Peyer's patch (tissue), 4 donors: ENCODE measurements around the gene TXNDC2. TPM values are rescaled to one million over a fixed set of nuclear protein-coding genes. Genes with fewer than 3 reads are reported as not detected.
"Not testable (repeated sequence)": the region's sequence is repeated elsewhere in the genome, so short reads cannot be mapped to it uniquely, and the experiment has no call there.

Source experiments
- DNase-seq, 3 donors: peaks; one replicate each; pipeline ENCODE4 v3.0.0-alpha.2; 2017 to 2019
- H3K27ac ChIP-seq, 4 donors: fragments of 200-600 bp; sonication (generic); one replicate each; pipeline ENCODE4 v1.5.1; 2016 to 2019
- H3K27me3 ChIP-seq, 2 donors: fragments of 200-600 bp; sonication (generic); one replicate each; pipeline ENCODE4 v1.5.1; 2019
- H3K36me3 ChIP-seq, 3 donors: fragments of 200-600 bp; sonication (generic); one replicate each; pipeline ENCODE4 v1.5.1; 2016 to 2019
- H3K4me1 ChIP-seq, 4 donors: fragments of 200-600 bp; sonication (generic); one replicate each; pipeline ENCODE4 v1.5.1; 2016 to 2019
- H3K4me3 ChIP-seq, 4 donors: fragments of 200-600 bp; sonication (generic); 1 replicate in 3 of 4; 2 replicates in 1 of 4; pipeline ENCODE4 v1.5.1; 2016 to 2019; ENCODE audit warnings: mild to moderate bottlenecking in 1 of 4
- H3K9me3 ChIP-seq, 4 donors: fragments of 200-600 bp; sonication (generic); one replicate each; pipeline ENCODE4 v1.5.1; 2016 to 2019; ENCODE audit warnings: mild to moderate bottlenecking in 1 of 4
- CTCF ChIP-seq, 6 experiments: fragments of 450-650 bp in 4 of 6; fragments of 200-600 bp in 2 of 6; sonication (generic) in 1 of 6; IDR thresholded peaks; one replicate each; pipeline ENCODE4 v1.5.1; 2017 to 2019; ENCODE audit warnings: antibody characterized with exemption in 6 of 6, mild to moderate bottlenecking in 3 of 6, moderate library complexity in 1 of 6
- POLR2A ChIP-seq, 2 donors: fragments of 450-650 bp; IDR thresholded peaks; one replicate each; pipeline ENCODE4 v1.5.1; 2017; ENCODE audit warnings: antibody characterized with exemption in 2 of 2, mild to moderate bottlenecking in 2 of 2, moderate library complexity in 2 of 2
- total RNA-seq, 4 donors: library from RNA; depleted of rRNA; stranded (reverse); fragments of >200 nt; gene quantifications; one replicate each; pipeline ENCODE4 v1.1.0, GENCODE V29; 2016

TXNDC2 gene
- total RNA-seq, 4 donors from 2014 or later, result not detected

DNA sequence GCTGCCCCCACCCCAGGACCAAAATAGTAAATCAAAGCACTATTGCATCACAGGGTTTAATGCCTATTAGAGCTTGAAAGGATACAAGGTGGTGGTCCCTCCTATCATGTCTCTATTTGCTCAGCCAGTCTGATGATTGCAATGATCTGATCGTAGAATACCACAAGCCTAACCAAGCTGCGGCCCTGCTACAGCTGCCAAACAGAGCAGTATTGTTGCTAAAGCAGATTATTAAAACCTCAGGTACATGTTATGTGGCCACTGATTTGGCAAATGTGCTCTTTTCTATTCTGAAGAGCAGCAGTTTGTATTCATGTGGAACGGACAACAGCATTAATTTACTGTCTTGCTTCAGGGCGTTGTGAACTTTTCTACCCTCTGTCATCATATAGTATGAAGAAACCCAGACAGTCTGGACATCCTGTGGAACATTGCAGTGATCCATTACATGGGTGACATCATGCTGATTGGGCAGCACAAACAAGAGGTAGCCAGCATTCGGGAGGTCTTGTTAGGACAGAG, 19.7 kb downstream of the TXNDC2 start:
- TF ChIP-seq POLR2A (IDR thresholded peaks at IDR 0.05) (no peak), CTCF (IDR thresholded peaks at IDR 0.05) (no peak)
- DNase-seq, result no peak
- Histone ChIP-seq H3K4me1 (no peaks in the 10 kb centered on the region), H3K9me3 (no peaks in the 10 kb centered on the region), H3K27ac (no peak overlapping the region), H3K36me3 (no peaks in the 10 kb centered on the region), H3K27me3 (no peaks in the 10 kb centered on the region), H3K4me3 (no peak overlapping the region)

DNA sequence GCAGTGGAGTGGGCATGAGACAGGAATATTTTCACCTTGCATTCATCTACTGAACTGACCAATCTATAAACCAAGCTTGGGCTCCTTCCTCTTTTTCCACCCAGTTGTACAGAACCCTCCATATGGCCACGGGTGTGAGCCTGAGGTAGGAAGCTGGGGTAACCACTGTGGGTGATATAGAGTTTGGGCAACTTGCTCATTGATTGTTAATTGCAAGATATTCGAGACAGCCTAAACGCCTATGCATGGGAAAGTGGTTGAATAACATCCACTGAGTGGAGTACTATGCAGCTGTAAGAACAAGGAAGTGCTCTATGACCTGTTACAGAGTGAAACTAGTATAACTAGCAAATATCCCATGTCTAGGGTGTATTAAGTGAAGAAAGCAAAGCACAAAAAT, 20.7 kb downstream of the TXNDC2 start:
- Histone ChIP-seq H3K9me3 (no peaks in the 10 kb centered on the region), H3K27ac (no peak overlapping the region), H3K27me3 (no peaks in the 10 kb centered on the region), H3K4me3 (no peak overlapping the region), H3K4me1 (no peaks in the 10 kb centered on the region), H3K36me3 (no peaks in the 10 kb centered on the region)
- no peak for DNase-seq
- TF ChIP-seq POLR2A (IDR thresholded peaks at IDR 0.05) (no peak), CTCF (IDR thresholded peaks at IDR 0.05) (no peak)

DNA sequence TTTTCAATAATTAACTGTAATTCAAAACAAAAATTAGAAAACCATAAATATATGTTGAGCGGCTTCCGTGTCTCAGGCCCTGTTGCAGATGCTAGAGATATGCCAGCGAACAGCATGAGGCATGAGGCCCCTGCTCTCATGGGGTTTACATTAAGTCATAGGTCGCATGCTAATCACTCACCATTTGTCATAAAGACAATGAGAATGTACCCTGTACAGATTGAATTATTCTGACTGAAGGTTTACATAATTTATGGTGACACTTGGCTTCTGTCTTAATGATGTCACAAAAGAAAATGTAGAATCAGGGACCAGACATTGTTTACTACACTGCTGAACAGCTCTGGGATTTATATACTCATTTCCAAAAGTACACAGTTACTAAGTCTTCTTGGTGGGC, 22.1 kb downstream of the TXNDC2 start:
- no peaks in the 10 kb centered on the region for H3K27me3 ChIP-seq
- no peak overlapping the region for H3K4me3 ChIP-seq
- DNase-seq, result no peak
- no peaks in the 10 kb centered on the region for H3K36me3 ChIP-seq
- H3K4me1 ChIP-seq, result no peaks in the 10 kb centered on the region
- H3K27ac ChIP-seq, result no peak overlapping the region
- no peaks in the 10 kb centered on the region for H3K9me3 ChIP-seq
- TF ChIP-seq POLR2A (IDR thresholded peaks at IDR 0.05) (no peak), CTCF (IDR thresholded peaks at IDR 0.05) (no peak)

DNA sequence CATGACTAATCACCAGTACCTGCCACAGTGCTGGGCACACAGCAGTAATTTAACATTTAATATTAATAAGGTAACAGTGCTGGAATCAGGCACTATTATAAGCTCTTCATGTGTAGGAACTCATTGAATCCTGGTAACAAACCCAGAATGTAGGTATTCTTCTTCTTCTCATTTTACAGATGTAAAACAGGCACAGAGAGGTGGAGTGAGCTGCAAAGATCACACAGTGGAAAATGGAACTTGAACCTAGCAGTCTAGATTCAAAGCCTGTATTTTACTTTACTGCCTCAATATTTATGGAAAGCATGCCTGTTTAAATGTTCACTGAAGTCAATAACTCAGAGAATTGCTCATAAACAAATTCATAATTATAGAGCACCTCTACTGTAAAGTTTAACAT, 24.3 kb downstream of the TXNDC2 start:
- no peak for TF ChIP-seq CTCF (IDR thresholded peaks at IDR 0.05)
- no peak for TF ChIP-seq POLR2A (IDR thresholded peaks at IDR 0.05)
- Histone ChIP-seq H3K36me3 (no peaks in the 10 kb centered on the region), H3K9me3 (no peaks in the 10 kb centered on the region), H3K4me3 (no peak overlapping the region), H3K27ac (no peak overlapping the region), H3K27me3 (no peaks in the 10 kb centered on the region), H3K4me1 (no peaks in the 10 kb centered on the region)
- no peak for DNase-seq

GRCh38 chr18:9910661-9911060, 24.9 kb downstream of the TXNDC2 start:
- Histone ChIP-seq H3K36me3 (no peaks in the 10 kb centered on the region), H3K27me3 (no peaks in the 10 kb centered on the region), H3K9me3 (no peaks in the 10 kb centered on the region), H3K4me3 (no peak overlapping the region), H3K4me1 (no peaks in the 10 kb centered on the region), H3K27ac (no peak overlapping the region)
- TF ChIP-seq CTCF (IDR thresholded peaks at IDR 0.05), result no peak
- TF ChIP-seq POLR2A (IDR thresholded peaks at IDR 0.05), result no peak
- no peak for DNase-seq

- Histone ChIP-seq H3K36me3 (no peaks in the 10 kb centered on the region), H3K9me3 (no peaks in the 10 kb centered on the region), H3K27me3 (no peaks in the 10 kb centered on the region), H3K4me3 (no peak overlapping the region), H3K4me1 (peaks cover 0 to 4% (median 0%) of the 10 kb centered on the region in 4 donors), H3K27ac (no peak overlapping the region)
- no peak for DNase-seq
- TF ChIP-seq POLR2A (IDR thresholded peaks at IDR 0.05) (no peak), CTCF (IDR thresholded peaks at IDR 0.05) (no peak)
These were observed 25.5 kb downstream of the TXNDC2 start for GRCh38 chr18:9911226-9911625.

DNA sequence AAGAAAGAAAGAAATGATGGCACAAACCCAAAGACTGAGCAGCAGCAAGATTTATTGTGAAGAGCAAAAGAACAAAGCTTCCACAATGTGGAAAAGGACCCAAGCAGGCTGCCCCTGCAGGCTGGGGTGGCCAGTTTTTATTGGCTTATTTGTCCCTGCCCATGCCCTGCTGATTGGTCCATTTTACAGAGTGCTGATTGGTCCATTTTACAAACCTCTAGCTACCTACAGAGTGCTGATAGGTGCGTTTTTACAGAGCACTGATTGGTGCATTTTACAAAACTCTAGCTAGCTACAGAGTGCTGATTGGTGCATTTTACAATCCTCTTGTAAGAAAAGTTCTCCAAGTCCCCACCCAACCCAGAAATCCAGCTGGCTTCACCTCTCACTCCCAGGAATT, 26.5 kb downstream of the TXNDC2 start:
- H3K36me3 ChIP-seq, H3K27me3 ChIP-seq, DNase-seq, H3K4me3 ChIP-seq, H3K27ac ChIP-seq, H3K9me3 ChIP-seq: not testable (repeated sequence)
- peaks cover 0 to 15% (median 5%) of the 10 kb centered on the region in 4 donors for H3K4me1 ChIP-seq
